Naive thymus-derived CD4-positive, alpha-beta T cell (primary cell): ENCODE measurements around the gene FOXP4. TPM values are rescaled to one million over a fixed set of nuclear protein-coding genes. Genes with fewer than 3 reads are reported as not detected.
A peak's percentile ranks its signal among the peaks of the same experiment; 100 is the strongest.

Experiments
- ATAC-seq: fragments of 150-1000 bp; cut with Tn5 transposase; 2 replicates; pipeline ENCODE4 v1.10.0; 2021; ENCODE audit warnings: mild to moderate bottlenecking, moderate library complexity
- CTCF ChIA-PET: fragments of 350-600 bp; sonication (Branson Sonifier 250); formaldehyde crosslinking; loops from one replicate; lab custom pipeline; 2021; ENCODE audit warnings: antibody characterized with exemption; lab: Charles Lee
- POLR2A ChIA-PET: fragments of 350-600 bp; sonication (Branson Sonifier 250); formaldehyde crosslinking; loops from one replicate; lab custom pipeline; 2021; ENCODE audit warnings: antibody characterized with exemption, inconsistent platforms; lab: Charles Lee
- DNase-seq, 9 donors: peaks; one replicate each; pipeline versions ENCODE4 v3.0.0 to v3.0.0-alpha.2; 2020 to 2022; ENCODE audit warnings: mixed read lengths in 1 of 9
- H3K27ac ChIP-seq: one replicate; pipeline ENCODE4 v1.7.0; 2013; ENCODE audit warnings: mild to moderate bottlenecking, low read depth, low read length, moderate library complexity
- H3K27me3 ChIP-seq, 2 donors: one replicate each; pipeline ENCODE4 v1.7.0; 2013; ENCODE audit warnings: low read length in 2 of 2, mild to moderate bottlenecking in 2 of 2, moderate library complexity in 2 of 2; ENCODE audit not compliant: control insufficient read depth in 2 of 2, insufficient read depth in 2 of 2
- H3K36me3 ChIP-seq, 3 experiments: 1 replicate in 2 of 3; 2 replicates in 1 of 3; pipeline ENCODE4 v1.7.0; 2013; ENCODE audit warnings: low read length in 3 of 3, mild to moderate bottlenecking in 3 of 3, moderate library complexity in 1 of 3; ENCODE audit not compliant: insufficient read depth in 3 of 3, control insufficient read depth in 2 of 3
- H3K4me1 ChIP-seq, 2 donors: one replicate each; pipeline ENCODE4 v1.7.0; 2013; ENCODE audit warnings: low read length in 2 of 2, mild to moderate bottlenecking in 2 of 2, moderate library complexity in 1 of 2; ENCODE audit not compliant: control insufficient read depth in 2 of 2, insufficient read depth in 2 of 2
- H3K4me3 ChIP-seq: 2 replicates; pipeline ENCODE4 v1.7.0; 2013; ENCODE audit warnings: mild to moderate bottlenecking, low read length
- H3K9me3 ChIP-seq, 3 experiments: 1 replicate in 2 of 3; 2 replicates in 1 of 3; pipeline ENCODE4 v1.7.0; 2013; ENCODE audit warnings: low read length in 3 of 3; ENCODE audit not compliant: control insufficient read depth in 2 of 3
- H3K27ac Mint-ChIP-seq, 9 donors: one replicate each; pipeline ENCODE4 v1.8.0; 2020 to 2022; ENCODE audit warnings: mixed read lengths in 9 of 9, mild to moderate bottlenecking in 8 of 9, moderate library complexity in 5 of 9, inconsistent platforms in 2 of 9
- H3K27me3 Mint-ChIP-seq, 5 donors: one replicate each; pipeline ENCODE4 v1.8.0; 2021 to 2022; ENCODE audit warnings: mixed read lengths in 5 of 5, mild to moderate bottlenecking in 1 of 5
- H3K36me3 Mint-ChIP-seq, 5 donors: one replicate each; pipeline ENCODE4 v1.8.0; 2020 to 2022; ENCODE audit warnings: mixed read lengths in 5 of 5, mild to moderate bottlenecking in 3 of 5, inconsistent platforms in 1 of 5
- H3K4me1 Mint-ChIP-seq, 7 donors: one replicate each; pipeline ENCODE4 v1.8.0; 2020 to 2022; ENCODE audit warnings: mixed read lengths in 7 of 7, mild to moderate bottlenecking in 3 of 7, inconsistent platforms in 1 of 7
- H3K4me3 Mint-ChIP-seq, 10 donors: one replicate each; pipeline ENCODE4 v1.8.0; 2020 to 2022; ENCODE audit warnings: mild to moderate bottlenecking in 10 of 10, mixed read lengths in 10 of 10, moderate library complexity in 6 of 10, inconsistent platforms in 2 of 10
- H3K9me3 Mint-ChIP-seq, 11 donors: one replicate each; pipeline ENCODE4 v1.8.0; 2020 to 2022; ENCODE audit warnings: mixed read lengths in 11 of 11, mild to moderate bottlenecking in 4 of 11, inconsistent platforms in 1 of 11, moderate library complexity in 1 of 11
- intact Hi-C, 2 donors: fragments of 100-400 bp; cut with micrococcal nuclease; formaldehyde crosslinking; loops; one replicate each; pipeline ENCODE4 v1.15.1; 2023
- polyA plus RNA-seq, 2 donors: library from polyadenylated mRNA; unstranded; fragments of 300-500 nt; fragmentation: Illumina TruSeq; gene quantifications; one replicate each; pipeline ENCODE4 v1.2.3, GENCODE V29; 2021
- total RNA-seq, 6 experiments: library from RNA in 5 of 6; stranded (reverse) in 5 of 6; gene quantifications; 1 replicate in 5 of 6; 2 replicates in 1 of 6; pipeline ENCODE4 v1.2.3 and lab custom pipeline; 2021 to 2026

FOXP4 gene
- total and polyA plus RNA-seq, 7 experiments from 2014 or later: 0.07 to 7.6 (median 4.4) TPM

DNA sequence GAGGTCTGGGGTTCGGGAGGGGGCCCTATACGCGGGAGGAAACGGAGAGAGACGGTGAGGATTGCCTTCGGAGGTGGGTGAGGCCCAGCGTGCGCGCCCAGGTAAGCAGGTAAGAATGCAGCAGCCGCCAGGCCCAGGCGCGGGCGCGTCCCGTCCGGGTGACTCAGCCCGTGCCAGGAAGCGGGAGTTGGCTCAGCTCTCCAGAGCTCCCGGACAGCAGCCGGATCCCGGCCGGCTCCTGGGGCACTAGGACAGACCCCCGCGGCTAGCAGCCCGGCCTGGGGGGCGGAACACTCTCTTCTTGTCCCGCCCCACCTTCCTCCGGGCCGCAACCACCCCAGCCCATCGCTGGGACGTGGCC is 90.6 kb downstream of the FOXP4 start:
- Mint-ChIP-seq H3K36me3 (peaks cover 0 to 3% (median 0%) of the 10 kb centered on the region in 5 donors), H3K4me1 (peaks cover 0 to 15% (median 10%) of the 10 kb centered on the region in 7 donors), H3K27me3 (peaks cover 47 to 77% (median 55%) of the 10 kb centered on the region in 5 donors), H3K27ac (no peak overlapping the region), H3K4me3 (peak overlapping the region in 5 of 10 donors; percentile 16 to 61 (median 41)), H3K9me3 (peaks cover 0 to 2% (median 0%) of the 10 kb centered on the region in 11 donors)
- H3K36me3 ChIP-seq: no peaks in the 10 kb centered on the region
- H3K9me3 ChIP-seq: no peaks in the 10 kb centered on the region
- intact Hi-C loops: no loop called here
- no peak for DNase-seq
- no peak overlapping the region for H3K4me3 ChIP-seq
- ChIA-PET POLR2A (no interaction called here), CTCF (no interaction called here)
- no peak for ATAC-seq
- peaks cover 3 to 10% of the 10 kb centered on the region in 2 donors for H3K4me1 ChIP-seq
- H3K27ac ChIP-seq: no peak overlapping the region
- H3K27me3 ChIP-seq: peaks cover 0 to 7% of the 10 kb centered on the region in 2 donors

DNA sequence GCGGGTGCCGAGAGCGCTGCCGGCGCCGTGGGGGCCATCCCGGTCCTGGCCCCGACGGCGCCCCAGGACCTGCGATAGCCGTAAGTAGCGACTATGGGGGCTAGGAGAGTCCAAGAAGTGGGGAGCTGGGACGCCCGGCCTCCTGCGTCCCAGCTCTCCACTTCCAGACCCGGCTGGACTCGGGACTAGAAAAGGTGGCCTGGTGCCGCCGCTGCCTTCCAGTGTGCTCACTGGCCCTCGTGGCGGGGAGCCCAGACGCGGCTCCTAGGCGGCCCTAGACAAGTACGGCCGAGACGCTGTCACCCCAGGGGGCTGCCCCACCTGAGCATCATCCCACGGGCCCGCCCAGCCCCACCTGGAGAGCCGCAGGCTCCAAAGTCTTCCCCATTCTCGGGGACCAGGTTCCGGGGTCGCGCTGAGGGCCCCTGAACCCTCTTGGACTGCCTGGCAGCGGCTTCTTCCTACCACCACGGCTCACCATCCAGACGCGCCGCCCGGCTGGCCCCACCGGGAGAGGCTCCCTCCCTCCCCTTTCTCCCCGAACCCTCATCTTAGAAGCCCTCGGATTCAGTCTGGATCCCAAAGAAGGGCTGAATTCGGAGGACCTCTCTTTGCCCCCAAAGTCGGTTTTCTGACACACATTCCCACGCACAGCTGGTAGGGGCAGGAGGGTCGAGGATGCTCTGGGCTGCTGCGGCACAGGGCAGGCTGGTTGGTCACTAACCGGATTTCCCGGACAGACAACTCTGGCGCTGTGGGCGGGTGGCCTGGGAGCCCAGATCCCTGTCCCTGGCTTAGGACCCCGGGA is 91.2 kb downstream of the FOXP4 start:
- Mint-ChIP-seq H3K4me3 (peak overlapping the region in 9 of 10 donors; percentile 49 to 79 (median 71)), H3K36me3 (peaks cover 0 to 3% (median 0%) of the 10 kb centered on the region in 5 donors)
- H3K4me3 ChIP-seq: no peak overlapping the region

DNA sequence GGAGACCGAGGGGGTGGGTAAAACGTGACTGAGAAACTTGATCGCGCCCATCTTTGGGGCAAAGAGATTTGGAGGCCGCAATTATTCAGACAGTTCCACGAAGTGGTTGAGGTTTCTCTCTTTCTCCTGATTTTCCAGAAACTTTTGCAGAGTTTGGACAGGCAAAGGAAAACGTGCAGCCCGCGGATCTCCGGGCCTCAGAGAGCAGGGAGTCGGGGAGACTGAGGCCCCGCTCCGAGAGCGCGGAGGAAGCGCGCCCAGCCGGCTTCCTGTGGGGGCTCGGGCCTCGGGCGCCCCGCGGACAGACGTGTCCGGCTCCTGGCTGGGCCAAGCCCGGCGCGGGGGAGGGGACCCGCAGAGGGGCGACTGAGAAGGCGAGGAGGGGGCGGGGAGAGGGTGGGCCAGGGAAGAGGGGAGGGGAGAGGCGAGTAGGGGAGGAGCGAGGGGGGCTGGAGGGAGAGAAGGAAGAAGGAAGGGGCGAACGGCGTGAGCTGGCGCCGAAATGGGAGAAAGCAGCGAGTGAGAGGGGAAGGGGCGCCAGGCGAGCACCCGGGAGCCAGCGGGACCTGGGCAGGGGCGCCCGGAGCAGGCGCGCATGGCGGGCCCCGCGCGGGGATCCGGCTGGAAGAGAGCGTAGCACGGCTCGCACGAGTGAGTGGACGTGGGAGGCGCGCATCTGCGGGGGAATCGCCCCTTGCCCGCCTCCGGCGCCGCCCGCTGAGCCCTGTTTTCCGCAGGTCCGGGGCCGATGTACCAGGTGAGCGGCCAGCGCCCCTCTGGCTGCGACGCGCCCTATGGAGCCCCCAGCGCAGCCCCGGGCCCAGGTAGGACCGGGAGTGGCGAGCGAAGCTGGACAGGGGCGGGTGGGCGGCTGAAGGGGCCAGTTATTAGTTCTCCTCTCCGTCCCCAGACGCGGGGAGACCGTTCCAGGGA is 92.1 kb downstream of the FOXP4 start, which contains the start of gene MDFI:
MDFI (plus strand) TSS at position 467 of the 933 bp plus-strand sequence; CDS start at position 749, 282 bp downstream.
- Histone ChIP-seq H3K27ac (no peak within 1 kb of the TSS), H3K4me3 (no peak within 1 kb of the TSS), H3K27me3 (peaks cover 0 to 7% of the 10 kb centered on the region in 2 donors), H3K36me3 (no peaks in the 10 kb centered on the region), H3K4me1 (peaks cover 3 to 10% of the 10 kb centered on the region in 2 donors), H3K9me3 (no peaks in the 10 kb centered on the region)
- intact Hi-C loops: no loop called here
- Mint-ChIP-seq H3K27me3 (peaks cover 46 to 75% (median 59%) of the 10 kb centered on the region in 5 donors), H3K27ac (no peak within 1 kb of the TSS), H3K9me3 (peaks cover 0 to 3% (median 0%) of the 10 kb centered on the region in 11 donors), H3K4me1 (peaks cover 0 to 15% (median 10%) of the 10 kb centered on the region in 7 donors), H3K36me3 (peaks cover 0 to 3% (median 0%) of the 10 kb centered on the region in 5 donors), H3K4me3 (peak within 1 kb of the TSS in 9 of 10 donors; percentile 49 to 79 (median 71))
- no peak for DNase-seq
- ChIA-PET CTCF (no interaction called here), POLR2A (no interaction called here)
- no peak for ATAC-seq

More for the DNA sequence above, 91.2 kb downstream of the FOXP4 start:
- ChIA-PET POLR2A (no interaction called here), CTCF (no interaction called here)
- no peak overlapping the region for H3K27ac Mint-ChIP-seq
- H3K9me3 Mint-ChIP-seq: peaks cover 0 to 2% (median 0%) of the 10 kb centered on the region in 11 donors
- ATAC-seq (no peak), DNase-seq (no peak)
- H3K36me3 ChIP-seq: no peaks in the 10 kb centered on the region
- H3K9me3 ChIP-seq: no peaks in the 10 kb centered on the region
- H3K27me3 ChIP-seq: peaks cover 0 to 7% of the 10 kb centered on the region in 2 donors
- H3K4me1 ChIP-seq: peaks cover 3 to 10% of the 10 kb centered on the region in 2 donors
- H3K4me1 Mint-ChIP-seq: peaks cover 0 to 15% (median 10%) of the 10 kb centered on the region in 7 donors
- intact Hi-C loops: no loop called here
- peaks cover 46 to 79% (median 55%) of the 10 kb centered on the region in 5 donors for H3K27me3 Mint-ChIP-seq
- H3K27ac ChIP-seq: no peak overlapping the region

DNA sequence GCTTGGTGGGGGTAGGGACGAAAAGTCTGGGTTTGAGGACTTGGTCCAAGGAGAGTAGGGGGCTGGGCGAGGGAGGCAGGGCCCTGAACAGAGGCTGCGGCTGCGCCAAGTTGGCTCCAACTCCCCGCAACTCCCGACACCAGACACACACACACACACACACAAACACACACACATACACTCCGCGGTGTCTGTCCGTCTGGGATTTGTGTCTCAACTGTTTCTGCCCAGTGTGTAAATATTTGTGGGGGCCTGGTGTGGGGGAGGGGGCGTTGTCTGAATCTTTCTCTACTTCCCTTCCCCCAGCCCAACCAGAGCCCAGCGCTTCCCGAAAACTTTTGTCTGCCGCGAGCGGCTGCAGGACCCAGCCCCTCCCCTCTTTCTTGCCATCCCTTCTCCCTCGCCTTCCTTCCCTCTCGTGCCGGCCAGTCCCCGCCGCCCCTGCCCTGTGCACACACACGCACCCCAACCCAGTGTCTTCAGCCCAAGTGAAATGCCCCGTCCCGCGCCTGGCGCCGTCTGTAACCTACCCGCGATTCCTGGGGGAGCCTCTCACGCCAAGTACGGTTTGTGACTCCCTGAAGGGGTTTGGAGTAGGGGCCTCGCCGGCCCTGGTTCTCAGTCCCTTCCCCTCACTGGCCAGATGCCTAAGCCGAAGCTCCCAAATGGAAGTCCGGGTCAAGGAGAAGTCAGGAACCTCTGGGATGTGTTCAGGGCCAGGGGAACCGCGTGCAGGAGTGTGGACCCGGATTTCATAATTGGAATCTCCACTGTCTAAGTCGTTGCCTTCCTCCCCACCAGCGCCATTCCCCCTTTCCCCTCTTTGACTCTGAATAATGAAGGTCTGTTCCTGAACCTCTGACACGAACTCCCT is 93.0 kb downstream of the FOXP4 start:
- Histone ChIP-seq H3K9me3 (no peaks in the 10 kb centered on the region), H3K4me1 (peaks cover 3 to 10% of the 10 kb centered on the region in 2 donors), H3K27ac (no peak overlapping the region), H3K36me3 (no peaks in the 10 kb centered on the region), H3K4me3 (no peak overlapping the region), H3K27me3 (peaks cover 0 to 7% of the 10 kb centered on the region in 2 donors)
- ChIA-PET POLR2A (no interaction called here), CTCF (no interaction called here)
- Mint-ChIP-seq H3K4me1 (peaks cover 0 to 15% (median 10%) of the 10 kb centered on the region in 7 donors), H3K27me3 (peaks cover 46 to 67% (median 59%) of the 10 kb centered on the region in 5 donors), H3K9me3 (peaks cover 0 to 3% (median 0%) of the 10 kb centered on the region in 11 donors), H3K36me3 (peaks cover 0 to 3% (median 0%) of the 10 kb centered on the region in 5 donors), H3K4me3 (peak overlapping the region in 6 of 10 donors; percentile 14 to 71 (median 39)), H3K27ac (no peak overlapping the region)
- intact Hi-C loops: no loop called here
- ATAC-seq (no peak), DNase-seq (no peak)

DNA sequence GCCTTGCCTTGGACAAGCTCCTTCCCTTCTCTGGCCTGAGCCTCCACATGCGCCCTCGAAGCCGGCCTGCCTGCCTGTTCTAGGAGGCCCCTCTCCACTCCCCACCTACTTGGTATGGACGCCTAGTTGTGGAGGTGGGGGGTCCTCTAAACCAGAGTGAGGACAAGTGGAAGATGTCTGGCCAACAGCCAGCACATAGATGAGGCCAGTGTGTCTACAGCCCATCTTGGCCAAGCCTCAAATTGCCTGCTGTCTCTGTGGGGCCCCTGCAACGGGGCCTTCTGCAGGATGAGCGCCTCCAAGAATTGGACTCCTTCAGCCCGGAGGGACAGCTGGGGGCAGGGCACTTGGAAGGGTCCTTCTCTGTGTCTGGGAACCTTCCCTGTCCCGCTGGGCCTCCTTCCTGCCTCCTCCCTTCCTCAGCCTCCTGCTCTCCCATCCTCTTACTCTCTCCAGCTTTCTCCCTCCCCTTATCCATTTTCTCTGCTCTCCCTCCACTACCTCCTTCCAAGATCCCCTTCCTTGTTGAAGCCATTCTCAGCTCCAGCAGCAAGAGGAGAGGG is 93.7 kb downstream of the FOXP4 start:
- H3K27ac ChIP-seq: no peak overlapping the region
- intact Hi-C loops: no loop called here
- CTCF ChIA-PET: no interaction called here
- no peak overlapping the region for H3K27ac Mint-ChIP-seq
- peaks cover 0 to 1% (median 0%) of the 10 kb centered on the region in 11 donors for H3K9me3 Mint-ChIP-seq
- no peaks in the 10 kb centered on the region for H3K9me3 ChIP-seq
- H3K4me1 ChIP-seq: peaks cover 3 to 10% of the 10 kb centered on the region in 2 donors
- no peak overlapping the region for H3K4me3 ChIP-seq
- peak overlapping the region in 4 of 10 donors; percentile 26 to 71 (median 59) for H3K4me3 Mint-ChIP-seq
- peaks cover 0 to 7% of the 10 kb centered on the region in 2 donors for H3K27me3 ChIP-seq
- peaks cover 0 to 3% (median 0%) of the 10 kb centered on the region in 5 donors for H3K36me3 Mint-ChIP-seq
- peaks cover 0 to 15% (median 10%) of the 10 kb centered on the region in 7 donors for H3K4me1 Mint-ChIP-seq
- no peak for ATAC-seq
- no peak for DNase-seq
- no peaks in the 10 kb centered on the region for H3K36me3 ChIP-seq
- peaks cover 45 to 64% (median 55%) of the 10 kb centered on the region in 5 donors for H3K27me3 Mint-ChIP-seq
- POLR2A ChIA-PET: no interaction called here
